Measurements from ENCODE around the gene RNF144A. TPM values are rescaled to one million over a fixed set of nuclear protein-coding genes. Genes with fewer than 3 reads are reported as not detected.

The RNF144A gene
- total and polyA plus RNA-seq, 2 donors (not counting 1 experiment from before 2014, with no cell fraction given), result 1.2 to 1.6 TPM

DNA sequence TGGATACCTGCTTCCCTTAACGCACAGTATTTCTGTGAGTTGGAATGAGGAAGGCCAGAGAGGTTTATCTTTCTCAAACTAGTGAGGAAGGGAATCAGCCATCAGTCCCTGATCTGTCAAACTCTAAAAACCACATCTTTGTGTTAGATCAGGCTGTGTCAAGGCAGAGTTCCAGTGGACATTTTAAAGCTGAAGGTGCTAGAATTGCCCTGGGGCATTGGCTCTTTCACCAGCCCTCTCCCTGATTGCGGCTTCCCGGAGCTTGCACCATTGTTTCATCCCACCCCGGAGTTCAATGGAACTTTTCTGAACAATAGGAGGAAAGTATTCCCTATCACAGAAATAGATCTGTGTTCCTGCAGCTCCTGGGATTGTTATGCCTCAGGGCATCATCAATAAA lies 110.2 kb downstream of the RNF144A start:
- no peak overlapping the region for H3K4me3 Mint-ChIP-seq
- H4K20me1 ChIP-seq (ENCODE audit: control insufficient read depth, insufficient read depth, low read length, poor library complexity, severe bottlenecking), result no peaks in the 10 kb centered on the region
- no peaks in the 10 kb centered on the region for H3K4me1 ChIP-seq (ENCODE audit: control insufficient read depth in 2 of 2, insufficient read depth in 2 of 2, low read length in 2 of 2)
- DNase-seq (no peak), ATAC-seq (ENCODE audit: low read depth) (no peak)
- H3K27ac ChIP-seq (ENCODE audit: low read length in 2 of 2), result no peak overlapping the region
- H3K9me3 ChIP-seq (ENCODE audit: control extremely low read depth in 1 of 3, control insufficient read depth in 2 of 3, insufficient read depth in 1 of 3, low read length in 2 of 3), result no peaks in the 10 kb centered on the region
- intact Hi-C loops (cut with micrococcal nuclease), result no loop called here
- H3K4me2 ChIP-seq (replicated peaks; ENCODE audit: low read depth, low read length, poor library complexity, severe bottlenecking), result no peak overlapping the region
- H3K79me2 ChIP-seq (ENCODE audit: control insufficient read depth, insufficient read depth, low read length), result no peaks in the 10 kb centered on the region
- H3K36me3 ChIP-seq (replicated peaks in 1 of 2; ENCODE audit: control extremely low read depth in 1 of 2, control insufficient read depth in 1 of 2, extremely low read depth in 1 of 2, insufficient read depth in 2 of 2, low read length in 1 of 2), result no peaks in the 10 kb centered on the region
- TF ChIP-seq EZH2 (IDR thresholded peaks at IDR 0.05; ENCODE audit: borderline replicate concordance, insufficient read depth, low read depth, low read length, poor library complexity, severe bottlenecking) (no peak), CTCF (IDR thresholded peaks at IDR 0.05) (no peak)
- no peak overlapping the region for H3K9ac ChIP-seq (ENCODE audit: low read length)
- no CpG with 5 or more reads among the region's 4 CpGs for WGBS (ENCODE audit: insufficient coverage)
- no peaks in the 10 kb centered on the region for H3K4me1 Mint-ChIP-seq
- ChIA-PET POLR2A (no interaction called here), CTCF (interaction anchor here (1.5 kb wide), 1 partner anchor 17 kb away, joined by 3 read pairs; no protein-coding TSS in a partner anchor)
- H2AFZ ChIP-seq (ENCODE audit: insufficient read depth, low read depth, low read length, poor library complexity, severe bottlenecking), result no peak overlapping the region
- H3K27ac Mint-ChIP-seq, result no peak overlapping the region
- no peaks in the 10 kb centered on the region for H3K27me3 Mint-ChIP-seq
- no peak overlapping the region for H3K4me3 ChIP-seq (ENCODE audit: control extremely low read depth in 1 of 5, extremely low read depth in 1 of 5, insufficient read depth in 1 of 5, low read depth in 2 of 5, low read length in 4 of 5)
- no peaks in the 10 kb centered on the region for H3K9me3 Mint-ChIP-seq (ENCODE audit: insufficient read depth)
- H3K27me3 ChIP-seq (replicated peaks in 1 of 4; ENCODE audit: control extremely low read depth in 1 of 4, control insufficient read depth in 3 of 4, insufficient read depth in 4 of 4, low read length in 3 of 4), result no peaks in the 10 kb centered on the region

DNA sequence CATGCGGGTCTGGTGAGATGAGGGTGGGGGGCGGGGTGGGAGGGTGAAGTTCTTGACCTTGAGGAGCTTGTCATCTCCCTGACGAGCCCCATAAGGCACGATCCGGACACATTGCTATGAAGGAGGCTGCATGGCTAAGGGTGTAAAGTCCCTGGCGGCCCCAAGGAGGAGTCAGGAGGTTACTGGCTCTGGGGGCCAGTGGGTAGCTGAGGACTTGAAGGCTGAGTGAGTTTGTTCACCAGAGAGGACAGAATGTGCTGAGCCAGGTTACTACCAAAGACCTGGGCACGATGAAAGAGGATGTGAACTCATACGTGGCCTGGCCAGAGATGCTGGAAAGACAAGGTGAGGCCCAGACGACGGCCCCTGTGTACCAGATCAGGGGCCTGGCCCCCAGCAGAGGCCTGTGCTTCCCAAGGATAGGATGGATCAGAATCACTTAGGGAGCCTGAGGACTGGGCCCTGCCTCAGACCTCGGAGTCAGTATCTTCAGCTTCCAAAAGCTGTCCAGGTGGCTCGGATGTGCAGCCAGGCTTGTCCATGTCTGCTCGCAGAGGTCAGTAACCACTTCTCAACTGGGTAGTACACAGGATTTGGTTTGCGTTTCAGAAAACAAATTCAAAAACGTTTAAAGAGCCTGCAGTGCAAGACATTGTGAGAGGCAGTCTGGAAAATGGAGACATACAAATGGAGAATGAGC lies 110.9 kb downstream of the RNF144A start:
- 91% methylated on average over 15 of the region's 15 CpGs for WGBS (ENCODE audit: insufficient coverage)
- Histone ChIP-seq H3K27me3 (replicated peaks in 1 of 4; ENCODE audit: control extremely low read depth in 1 of 4, control insufficient read depth in 3 of 4, insufficient read depth in 4 of 4, low read length in 3 of 4) (no peaks in the 10 kb centered on the region), H3K27ac (ENCODE audit: low read length in 2 of 2) (no peak overlapping the region), H3K9me3 (ENCODE audit: control extremely low read depth in 1 of 3, control insufficient read depth in 2 of 3, insufficient read depth in 1 of 3, low read length in 2 of 3) (no peaks in the 10 kb centered on the region), H3K79me2 (ENCODE audit: control insufficient read depth, insufficient read depth, low read length) (no peaks in the 10 kb centered on the region), H3K36me3 (replicated peaks in 1 of 2; ENCODE audit: control extremely low read depth in 1 of 2, control insufficient read depth in 1 of 2, extremely low read depth in 1 of 2, insufficient read depth in 2 of 2, low read length in 1 of 2) (no peaks in the 10 kb centered on the region), H4K20me1 (ENCODE audit: control insufficient read depth, insufficient read depth, low read length, poor library complexity, severe bottlenecking) (no peaks in the 10 kb centered on the region), H3K4me3 (ENCODE audit: control extremely low read depth in 1 of 5, extremely low read depth in 1 of 5, insufficient read depth in 1 of 5, low read depth in 2 of 5, low read length in 4 of 5) (no peak overlapping the region), H2AFZ (ENCODE audit: insufficient read depth, low read depth, low read length, poor library complexity, severe bottlenecking) (no peak overlapping the region), H3K9ac (ENCODE audit: low read length) (no peak overlapping the region), H3K4me2 (replicated peaks; ENCODE audit: low read depth, low read length, poor library complexity, severe bottlenecking) (no peak overlapping the region), H3K4me1 (ENCODE audit: control insufficient read depth in 2 of 2, insufficient read depth in 2 of 2, low read length in 2 of 2) (no peaks in the 10 kb centered on the region)
- H3K4me1 Mint-ChIP-seq, result no peaks in the 10 kb centered on the region
- no peak overlapping the region for H3K27ac Mint-ChIP-seq
- H3K9me3 Mint-ChIP-seq (ENCODE audit: insufficient read depth), result no peaks in the 10 kb centered on the region
- ATAC-seq (ENCODE audit: low read depth) (no peak), DNase-seq (no peak)
- CTCF ChIA-PET, result interaction anchor here (1.5 kb wide), 1 partner anchor 16 kb away, joined by 3 read pairs; no protein-coding TSS in a partner anchor
- intact Hi-C loops (cut with micrococcal nuclease), result no loop called here
- TF ChIP-seq EZH2 (IDR thresholded peaks at IDR 0.05; ENCODE audit: borderline replicate concordance, insufficient read depth, low read depth, low read length, poor library complexity, severe bottlenecking) (no peak), CTCF (IDR thresholded peaks at IDR 0.05) (no peak)
- H3K27me3 Mint-ChIP-seq, result no peaks in the 10 kb centered on the region
- POLR2A ChIA-PET, result no interaction called here
- no peak overlapping the region for H3K4me3 Mint-ChIP-seq
